ENCODE results near the gene HMGXB4.
A peak's percentile ranks its signal among the peaks of the same experiment; 100 is the strongest.
"Not testable (repeated sequence)": the region's sequence is repeated elsewhere in the genome, so short reads cannot be mapped to it uniquely, and the experiment has no call there.

HMGXB4 gene
- 27.7 to 29.3 reads per million in 2 donors for total RNA-seq

GRCh38 chr22:35257321-35258190, at the start of gene HMGXB4:
TSS of gene HMGXB4 (plus strand) at chr22:35257493. CDS start at chr22:35262391, 4,898 bp downstream.
- DNase-seq = peak; percentile 76 to 93 (median 80)

GRCh38 chr22:35208003-35208402, 49.3 kb upstream of the HMGXB4 start:
- DNase-seq = no peak

- DNase-seq = no peak
Measured at GRCh38 chr22:35209203-35209602, 48.1 kb upstream of the HMGXB4 start.

GRCh38 chr22:35212009-35212408, 45.3 kb upstream of the HMGXB4 start:
- DNase-seq = no peak

GRCh38 chr22:35212996-35213395, 44.3 kb upstream of the HMGXB4 start:
- no peak for DNase-seq

GRCh38 chr22:35214968-35215367, 42.3 kb upstream of the HMGXB4 start:
- no peak for DNase-seq

GRCh38 chr22:35215993-35216392, 41.3 kb upstream of the HMGXB4 start:
- DNase-seq = no peak

GRCh38 chr22:35217527-35217926, 39.8 kb upstream of the HMGXB4 start:
- DNase-seq = no peak

GRCh38 chr22:35218079-35218478, 39.2 kb upstream of the HMGXB4 start:
- no peak for DNase-seq

GRCh38 chr22:35219012-35219411, 38.3 kb upstream of the HMGXB4 start:
- DNase-seq = no peak

- no peak for DNase-seq
Measured at GRCh38 chr22:35220221-35220620, 37.1 kb upstream of the HMGXB4 start.

GRCh38 chr22:35225010-35225409, 32.3 kb upstream of the HMGXB4 start:
- no peak for DNase-seq

- DNase-seq = no peak
Measured at GRCh38 chr22:35226958-35227647, 30.2 kb upstream of the HMGXB4 start.

- no peak for DNase-seq
Measured at GRCh38 chr22:35229865-35230264, 27.4 kb upstream of the HMGXB4 start.

- DNase-seq = no peak
Measured at GRCh38 chr22:35230417-35230816, 26.9 kb upstream of the HMGXB4 start.

- DNase-seq = peak in 1 of 5 experiments; percentile 20
Measured at GRCh38 chr22:35230839-35231584, 26.3 kb upstream of the HMGXB4 start.

- DNase-seq = peak; percentile 23 to 75 (median 62)
Measured at GRCh38 chr22:35231585-35232084, 25.7 kb upstream of the HMGXB4 start.

GRCh38 chr22:35238749-35239148, 18.5 kb upstream of the HMGXB4 start:
- DNase-seq = peak in 1 of 5 experiments; percentile 15

GRCh38 chr22:35244507-35244906, 12.8 kb upstream of the HMGXB4 start:
- DNase-seq = not testable (repeated sequence)

GRCh38 chr22:35250156-35250555, 7.1 kb upstream of the HMGXB4 start:
- no peak for DNase-seq

GRCh38 chr22:35253946-35254345, 3.3 kb upstream of the HMGXB4 start:
- DNase-seq = no peak

- peak in 1 of 5 experiments; percentile 5 for DNase-seq
Measured at GRCh38 chr22:35257002-35257320, 332 bp upstream of the HMGXB4 start.

All from T-helper 2 cell (primary cell).